Astrocyte (in vitro differentiated cells and primary cell): ENCODE data around the gene RCAN2. TPM values are rescaled to one million over a fixed set of nuclear protein-coding genes. Genes with fewer than 3 reads are reported as not detected.
A peak's percentile ranks its signal among the peaks of the same experiment; 100 is the strongest.
"Not testable (repeated sequence)": the region's sequence is repeated elsewhere in the genome, so short reads cannot be mapped to it uniquely, and the experiment has no call there.

ENCODE experiments used
- DNase-seq: peaks from one replicate; pipeline ENCODE4 v3.0.0-alpha.2; 2010; ENCODE audit warnings: low read depth
- FAIRE-seq: peaks from 2 replicates; lab custom pipeline; 2011; peaks lifted over from hg19 to GRCh38; lab: Jason Lieb, UNC
- H2AFZ ChIP-seq: 2 replicates; pipeline ENCODE4 v1.6.0; 2012; ENCODE audit warnings: low read depth, low read length, inconsistent platforms
- H3K27ac ChIP-seq: 2 replicates; pipeline ENCODE4 v1.5.1; 2011; ENCODE audit warnings: low read depth, low read length, inconsistent platforms
- H3K27me3 ChIP-seq: 2 replicates; pipeline ENCODE4 v1.6.0; 2011; ENCODE audit warnings: low read length, inconsistent platforms; ENCODE audit not compliant: insufficient read depth
- H3K36me3 ChIP-seq: 2 replicates; pipeline ENCODE4 v1.5.1; 2011; ENCODE audit warnings: low read length, inconsistent platforms; ENCODE audit not compliant: insufficient read depth
- H3K4me1 ChIP-seq: 2 replicates; pipeline ENCODE4 v1.5.1; 2011; ENCODE audit warnings: low read length, inconsistent platforms; ENCODE audit not compliant: insufficient read depth
- H3K4me2 ChIP-seq: 2 replicates; pipeline ENCODE4 v1.6.0; 2012; ENCODE audit warnings: low read length, inconsistent platforms
- H3K4me3 ChIP-seq: 2 replicates; pipeline ENCODE4 v1.5.1; 2011; ENCODE audit warnings: low read depth, mild to moderate bottlenecking, low read length, inconsistent platforms; ENCODE audit not compliant: insufficient read depth
- H3K79me2 ChIP-seq: 2 replicates; pipeline ENCODE4 v1.6.0; 2012; ENCODE audit warnings: mild to moderate bottlenecking, low read length, inconsistent platforms; ENCODE audit not compliant: insufficient read depth
- H3K9ac ChIP-seq: 2 replicates; pipeline ENCODE4 v1.6.0; 2012; ENCODE audit warnings: mild to moderate bottlenecking, low read length, inconsistent platforms
- H3K9me3 ChIP-seq: 2 replicates; pipeline ENCODE4 v1.5.1; 2012; ENCODE audit warnings: low read depth, mild to moderate bottlenecking, low read length, inconsistent platforms; ENCODE audit not compliant: insufficient read depth
- H4K20me1 ChIP-seq: 2 replicates; pipeline ENCODE4 v1.6.0; 2012; ENCODE audit warnings: low read length, inconsistent platforms; ENCODE audit not compliant: insufficient read depth
- H3K27ac Mint-ChIP-seq: one replicate; pipeline ENCODE4 v1.8.0; 2021; ENCODE audit warnings: mild to moderate bottlenecking, mixed read lengths; ENCODE audit not compliant: unreplicated experiment
- H3K27me3 Mint-ChIP-seq: one replicate; pipeline ENCODE4 v1.8.0; 2021; ENCODE audit warnings: low read depth, mixed read lengths; ENCODE audit not compliant: unreplicated experiment
- H3K36me3 Mint-ChIP-seq: one replicate; pipeline ENCODE4 v1.8.0; 2021; ENCODE audit warnings: low read depth, mixed read lengths; ENCODE audit not compliant: unreplicated experiment
- H3K4me1 Mint-ChIP-seq: one replicate; pipeline ENCODE4 v1.8.0; 2021; ENCODE audit warnings: low read depth, mixed read lengths; ENCODE audit not compliant: unreplicated experiment
- H3K4me3 Mint-ChIP-seq: one replicate; pipeline ENCODE4 v1.8.0; 2021; ENCODE audit warnings: mild to moderate bottlenecking, moderate library complexity, mixed read lengths; ENCODE audit not compliant: unreplicated experiment
- H3K9me3 Mint-ChIP-seq: one replicate; pipeline ENCODE4 v1.8.0; 2021; ENCODE audit warnings: mild to moderate bottlenecking, mixed read lengths; ENCODE audit not compliant: unreplicated experiment
- CTCF ChIP-seq: IDR thresholded peaks from 2 replicates; pipeline ENCODE4 v1.5.1; 2011; ENCODE audit warnings: low read depth, mild to moderate bottlenecking, inconsistent platforms, low read length, moderate library complexity; ENCODE audit not compliant: insufficient read depth
- EZH2 ChIP-seq: IDR thresholded peaks from 2 replicates; pipeline ENCODE4 v1.6.1; 2012; ENCODE audit warnings: mild to moderate bottlenecking, low read length, inconsistent platforms; ENCODE audit not compliant: insufficient read depth
- total RNA-seq: library from RNA; stranded (reverse); gene quantifications from 2 replicates; pipeline ENCODE4 v1.2.1, GENCODE V29; 2021

The RCAN2 gene
- total RNA-seq, 1 donor from 2014 or later: 10.6 TPM

DNA sequence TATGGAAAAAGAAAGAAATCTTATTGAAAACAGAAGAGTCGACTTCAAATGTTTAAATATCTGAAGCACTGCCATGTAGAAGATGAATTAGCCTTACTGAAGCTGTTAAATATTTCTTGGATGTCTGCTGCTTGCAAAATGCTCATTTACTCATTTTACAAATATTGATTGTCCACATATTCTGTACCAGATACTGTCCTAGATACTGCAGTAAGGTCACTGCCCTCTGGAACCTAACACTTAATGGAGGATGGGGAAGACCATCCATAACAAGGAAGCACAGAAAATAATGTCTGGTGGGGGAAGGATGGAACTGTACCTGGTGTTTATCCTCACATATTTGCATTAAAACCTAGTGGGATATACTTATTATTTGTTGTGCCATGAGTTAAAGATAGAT is 99.0 kb downstream of the RCAN2 start:
- Histone ChIP-seq H3K4me1 (no peaks in the 10 kb centered on the region), H3K36me3 (no peaks in the 10 kb centered on the region), H2AFZ (no peak overlapping the region), H3K27me3 (no peaks in the 10 kb centered on the region), H3K4me2 (no peak overlapping the region), H3K9me3 (no peaks in the 10 kb centered on the region), H3K4me3 (no peak overlapping the region), H3K9ac (no peak overlapping the region), H4K20me1 (no peaks in the 10 kb centered on the region), H3K79me2 (no peaks in the 10 kb centered on the region), H3K27ac (no peak overlapping the region)
- no peak overlapping the region for H3K27ac Mint-ChIP-seq
- TF ChIP-seq EZH2: no peak
- no peak for TF ChIP-seq CTCF
- no peaks in the 10 kb centered on the region for H3K27me3 Mint-ChIP-seq
- FAIRE-seq (no peak), DNase-seq (no peak)
- H3K9me3 Mint-ChIP-seq: peaks cover 5% of the 10 kb centered on the region
- H3K4me1 Mint-ChIP-seq: peaks cover 8% of the 10 kb centered on the region
- no peak overlapping the region for H3K4me3 Mint-ChIP-seq
- H3K36me3 Mint-ChIP-seq: no peaks in the 10 kb centered on the region

GRCh38 chr6:46390153-46390876 is 100.9 kb downstream of the RCAN2 start:
- Histone ChIP-seq H3K27me3 (no peaks in the 10 kb centered on the region), H3K9ac (no peak overlapping the region), H3K4me1 (no peaks in the 10 kb centered on the region), H3K4me3 (no peak overlapping the region), H3K27ac (no peak overlapping the region), H4K20me1 (no peaks in the 10 kb centered on the region), H3K36me3 (no peaks in the 10 kb centered on the region), H3K4me2 (no peak overlapping the region), H3K9me3 (no peaks in the 10 kb centered on the region), H2AFZ (no peak overlapping the region), H3K79me2 (no peaks in the 10 kb centered on the region)
- Mint-ChIP-seq H3K27me3 (no peaks in the 10 kb centered on the region), H3K4me3 (no peak overlapping the region), H3K27ac (peak overlapping the region; percentile 34), H3K9me3 (peaks cover 9% of the 10 kb centered on the region), H3K36me3 (no peaks in the 10 kb centered on the region), H3K4me1 (peaks cover 8% of the 10 kb centered on the region)
- FAIRE-seq: no peak
- no peak for TF ChIP-seq CTCF
- no peak for TF ChIP-seq EZH2
- no peak for DNase-seq

GRCh38 chr6:46387728-46388127 is 103.5 kb downstream of the RCAN2 start:
- not testable (repeated sequence) for H3K9me3 Mint-ChIP-seq, FAIRE-seq, H3K9ac ChIP-seq, H3K27me3 Mint-ChIP-seq, H4K20me1 ChIP-seq, H2AFZ ChIP-seq, H3K4me3 ChIP-seq, H3K27ac ChIP-seq, H3K4me1 ChIP-seq, H3K27ac Mint-ChIP-seq, H3K79me2 ChIP-seq, H3K27me3 ChIP-seq, H3K4me2 ChIP-seq, DNase-seq, H3K9me3 ChIP-seq, H3K4me3 Mint-ChIP-seq, H3K36me3 ChIP-seq, H3K36me3 Mint-ChIP-seq
- H3K4me1 Mint-ChIP-seq: peaks cover 12% of the 10 kb centered on the region
